Astrocyte (in vitro differentiated cells and primary cell): ENCODE measurements around the gene VIPR1. TPM values are rescaled to one million over a fixed set of nuclear protein-coding genes. Genes with fewer than 3 reads are reported as not detected.

Experiments
- DNase-seq: peaks from one replicate; pipeline ENCODE4 v3.0.0-alpha.2; 2010; ENCODE audit warnings: low read depth
- FAIRE-seq: peaks from 2 replicates; lab custom pipeline; 2011; peaks lifted over from hg19 to GRCh38; lab: Jason Lieb, UNC
- H2AFZ ChIP-seq: 2 replicates; pipeline ENCODE4 v1.6.0; 2012; ENCODE audit warnings: low read depth, low read length, inconsistent platforms
- H3K27ac ChIP-seq: 2 replicates; pipeline ENCODE4 v1.5.1; 2011; ENCODE audit warnings: low read depth, low read length, inconsistent platforms
- H3K27me3 ChIP-seq: 2 replicates; pipeline ENCODE4 v1.6.0; 2011; ENCODE audit warnings: low read length, inconsistent platforms; ENCODE audit not compliant: insufficient read depth
- H3K36me3 ChIP-seq: 2 replicates; pipeline ENCODE4 v1.5.1; 2011; ENCODE audit warnings: low read length, inconsistent platforms; ENCODE audit not compliant: insufficient read depth
- H3K4me1 ChIP-seq: 2 replicates; pipeline ENCODE4 v1.5.1; 2011; ENCODE audit warnings: low read length, inconsistent platforms; ENCODE audit not compliant: insufficient read depth
- H3K4me2 ChIP-seq: 2 replicates; pipeline ENCODE4 v1.6.0; 2012; ENCODE audit warnings: low read length, inconsistent platforms
- H3K4me3 ChIP-seq: 2 replicates; pipeline ENCODE4 v1.5.1; 2011; ENCODE audit warnings: low read depth, mild to moderate bottlenecking, low read length, inconsistent platforms; ENCODE audit not compliant: insufficient read depth
- H3K79me2 ChIP-seq: 2 replicates; pipeline ENCODE4 v1.6.0; 2012; ENCODE audit warnings: mild to moderate bottlenecking, low read length, inconsistent platforms; ENCODE audit not compliant: insufficient read depth
- H3K9ac ChIP-seq: 2 replicates; pipeline ENCODE4 v1.6.0; 2012; ENCODE audit warnings: mild to moderate bottlenecking, low read length, inconsistent platforms
- H3K9me3 ChIP-seq: 2 replicates; pipeline ENCODE4 v1.5.1; 2012; ENCODE audit warnings: low read depth, mild to moderate bottlenecking, low read length, inconsistent platforms; ENCODE audit not compliant: insufficient read depth
- H4K20me1 ChIP-seq: 2 replicates; pipeline ENCODE4 v1.6.0; 2012; ENCODE audit warnings: low read length, inconsistent platforms; ENCODE audit not compliant: insufficient read depth
- H3K27ac Mint-ChIP-seq: one replicate; pipeline ENCODE4 v1.8.0; 2021; ENCODE audit warnings: mild to moderate bottlenecking, mixed read lengths; ENCODE audit not compliant: unreplicated experiment
- H3K27me3 Mint-ChIP-seq: one replicate; pipeline ENCODE4 v1.8.0; 2021; ENCODE audit warnings: low read depth, mixed read lengths; ENCODE audit not compliant: unreplicated experiment
- H3K36me3 Mint-ChIP-seq: one replicate; pipeline ENCODE4 v1.8.0; 2021; ENCODE audit warnings: low read depth, mixed read lengths; ENCODE audit not compliant: unreplicated experiment
- H3K4me1 Mint-ChIP-seq: one replicate; pipeline ENCODE4 v1.8.0; 2021; ENCODE audit warnings: low read depth, mixed read lengths; ENCODE audit not compliant: unreplicated experiment
- H3K4me3 Mint-ChIP-seq: one replicate; pipeline ENCODE4 v1.8.0; 2021; ENCODE audit warnings: mild to moderate bottlenecking, moderate library complexity, mixed read lengths; ENCODE audit not compliant: unreplicated experiment
- H3K9me3 Mint-ChIP-seq: one replicate; pipeline ENCODE4 v1.8.0; 2021; ENCODE audit warnings: mild to moderate bottlenecking, mixed read lengths; ENCODE audit not compliant: unreplicated experiment
- CTCF ChIP-seq: IDR thresholded peaks from 2 replicates; pipeline ENCODE4 v1.5.1; 2011; ENCODE audit warnings: low read depth, mild to moderate bottlenecking, inconsistent platforms, low read length, moderate library complexity; ENCODE audit not compliant: insufficient read depth
- EZH2 ChIP-seq: IDR thresholded peaks from 2 replicates; pipeline ENCODE4 v1.6.1; 2012; ENCODE audit warnings: mild to moderate bottlenecking, low read length, inconsistent platforms; ENCODE audit not compliant: insufficient read depth
- total RNA-seq: library from RNA; stranded (reverse); gene quantifications from 2 replicates; pipeline ENCODE4 v1.2.1, GENCODE V29; 2021

VIPR1 gene
- total RNA-seq, 1 donor from 2014 or later, result 0.68 TPM

- H3K9ac ChIP-seq, result no peak overlapping the region
- no peak for TF ChIP-seq EZH2
- no peak for TF ChIP-seq CTCF
- no peak for FAIRE-seq
- H3K4me3 ChIP-seq, result no peak overlapping the region
- Mint-ChIP-seq H3K9me3 (peaks cover 3% of the 10 kb centered on the region), H3K36me3 (no peaks in the 10 kb centered on the region), H3K27ac (no peak overlapping the region), H3K27me3 (peaks cover 40% of the 10 kb centered on the region), H3K4me3 (no peak overlapping the region), H3K4me1 (no peaks in the 10 kb centered on the region)
- peaks cover 13% of the 10 kb centered on the region for H3K27me3 ChIP-seq
- no peaks in the 10 kb centered on the region for H4K20me1 ChIP-seq
- DNase-seq, result no peak
- H3K79me2 ChIP-seq, result no peaks in the 10 kb centered on the region
- H3K4me1 ChIP-seq, result no peaks in the 10 kb centered on the region
- H3K27ac ChIP-seq, result no peak overlapping the region
- H3K9me3 ChIP-seq, result no peaks in the 10 kb centered on the region
- H2AFZ ChIP-seq, result no peak overlapping the region
- H3K4me2 ChIP-seq, result no peak overlapping the region
- H3K36me3 ChIP-seq, result no peaks in the 10 kb centered on the region
Measured at GRCh38 chr3:42513121-42513520, 10.7 kb downstream of the VIPR1 start.

- Mint-ChIP-seq H3K27me3 (peaks cover 39% of the 10 kb centered on the region), H3K4me3 (no peak overlapping the region), H3K4me1 (no peaks in the 10 kb centered on the region), H3K9me3 (peaks cover 3% of the 10 kb centered on the region), H3K36me3 (no peaks in the 10 kb centered on the region), H3K27ac (no peak overlapping the region)
- H4K20me1 ChIP-seq, result no peaks in the 10 kb centered on the region
- H3K4me3 ChIP-seq, result no peak overlapping the region
- no peak overlapping the region for H3K27ac ChIP-seq
- peaks cover 12% of the 10 kb centered on the region for H3K27me3 ChIP-seq
- H3K4me2 ChIP-seq, result no peak overlapping the region
- H3K36me3 ChIP-seq, result no peaks in the 10 kb centered on the region
- no peaks in the 10 kb centered on the region for H3K9me3 ChIP-seq
- TF ChIP-seq CTCF, result no peak
- TF ChIP-seq EZH2, result no peak
- H3K4me1 ChIP-seq, result no peaks in the 10 kb centered on the region
- no peak overlapping the region for H3K9ac ChIP-seq
- FAIRE-seq (no peak), DNase-seq (no peak)
- H2AFZ ChIP-seq, result no peak overlapping the region
- H3K79me2 ChIP-seq, result no peaks in the 10 kb centered on the region
Measured at GRCh38 chr3:42513521-42513920, 11.1 kb downstream of the VIPR1 start.

GRCh38 chr3:42514876-42515275, 12.4 kb downstream of the VIPR1 start:
- H3K9me3 Mint-ChIP-seq, result peaks cover 3% of the 10 kb centered on the region
- H3K27ac Mint-ChIP-seq, result no peak overlapping the region
- no peak overlapping the region for H3K4me2 ChIP-seq
- peaks cover 7% of the 10 kb centered on the region for H3K27me3 ChIP-seq
- H3K9me3 ChIP-seq, result no peaks in the 10 kb centered on the region
- H3K4me3 Mint-ChIP-seq, result no peak overlapping the region
- DNase-seq, result no peak
- H3K4me1 Mint-ChIP-seq, result no peaks in the 10 kb centered on the region
- no peak for TF ChIP-seq CTCF
- no peak for TF ChIP-seq EZH2
- no peak overlapping the region for H3K4me3 ChIP-seq
- no peak overlapping the region for H3K9ac ChIP-seq
- H3K79me2 ChIP-seq, result no peaks in the 10 kb centered on the region
- no peaks in the 10 kb centered on the region for H3K36me3 Mint-ChIP-seq
- FAIRE-seq, result no peak
- H2AFZ ChIP-seq, result no peak overlapping the region
- no peaks in the 10 kb centered on the region for H3K4me1 ChIP-seq
- no peak overlapping the region for H3K27ac ChIP-seq
- no peaks in the 10 kb centered on the region for H4K20me1 ChIP-seq
- peaks cover 30% of the 10 kb centered on the region for H3K27me3 Mint-ChIP-seq
- no peaks in the 10 kb centered on the region for H3K36me3 ChIP-seq
